Testis (tissue), 2 donors: ENCODE data around the gene PDE4C.

Source experiments
- POLR2A ChIP-seq: fragments of 450-650 bp; IDR thresholded peaks from one replicate; pipeline ENCODE4 v1.6.1; 2017; ENCODE audit warnings: antibody characterized with exemption, mild to moderate bottlenecking, moderate library complexity
- TF ChIP-seq, protein P1 (sequence below), 3 experiments: fragments of 450-650 bp in 2 of 3; fragments of 200-600 bp in 1 of 3; sonication (generic) in 1 of 3; IDR thresholded peaks; one replicate each; pipeline ENCODE4 v1.5.1; 2016 to 2019; ENCODE audit warnings: antibody characterized with exemption in 3 of 3, mild to moderate bottlenecking in 2 of 3, moderate library complexity in 1 of 3

DNA sequence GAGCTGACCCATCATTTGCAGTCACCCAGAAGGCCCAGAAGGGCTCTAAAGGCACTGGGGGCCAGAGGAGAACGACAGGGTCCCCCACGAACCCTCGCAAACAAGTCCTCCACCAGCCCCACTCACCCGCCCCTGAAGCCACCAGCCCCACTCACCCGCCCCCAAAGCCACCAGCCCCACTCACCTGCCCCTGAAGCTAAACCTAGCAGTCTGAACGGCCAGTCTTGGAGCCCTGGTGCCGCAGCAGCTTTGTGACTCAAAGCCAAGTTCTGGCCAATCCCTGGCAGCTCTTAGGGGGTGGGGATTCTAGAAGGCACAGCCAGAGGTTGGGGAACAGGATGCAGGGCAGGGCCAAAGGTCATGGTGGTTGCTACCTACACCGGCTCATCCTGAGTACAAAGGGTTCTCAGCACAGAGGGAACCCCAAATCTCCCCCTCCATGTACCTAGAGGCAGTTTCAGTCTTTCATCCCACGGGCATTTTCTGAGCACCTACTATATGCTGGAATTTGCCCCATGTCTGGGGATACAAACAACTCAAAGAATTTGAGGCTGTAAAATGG is 48.1 kb upstream of the PDE4C start, which contains the start of gene IQCN:
- TF ChIP-seq POLR2A = no peak
- TF ChIP-seq, protein P1, sequence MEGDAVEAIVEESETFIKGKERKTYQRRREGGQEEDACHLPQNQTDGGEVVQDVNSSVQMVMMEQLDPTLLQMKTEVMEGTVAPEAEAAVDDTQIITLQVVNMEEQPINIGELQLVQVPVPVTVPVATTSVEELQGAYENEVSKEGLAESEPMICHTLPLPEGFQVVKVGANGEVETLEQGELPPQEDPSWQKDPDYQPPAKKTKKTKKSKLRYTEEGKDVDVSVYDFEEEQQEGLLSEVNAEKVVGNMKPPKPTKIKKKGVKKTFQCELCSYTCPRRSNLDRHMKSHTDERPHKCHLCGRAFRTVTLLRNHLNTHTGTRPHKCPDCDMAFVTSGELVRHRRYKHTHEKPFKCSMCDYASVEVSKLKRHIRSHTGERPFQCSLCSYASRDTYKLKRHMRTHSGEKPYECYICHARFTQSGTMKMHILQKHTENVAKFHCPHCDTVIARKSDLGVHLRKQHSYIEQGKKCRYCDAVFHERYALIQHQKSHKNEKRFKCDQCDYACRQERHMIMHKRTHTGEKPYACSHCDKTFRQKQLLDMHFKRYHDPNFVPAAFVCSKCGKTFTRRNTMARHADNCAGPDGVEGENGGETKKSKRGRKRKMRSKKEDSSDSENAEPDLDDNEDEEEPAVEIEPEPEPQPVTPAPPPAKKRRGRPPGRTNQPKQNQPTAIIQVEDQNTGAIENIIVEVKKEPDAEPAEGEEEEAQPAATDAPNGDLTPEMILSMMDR (IDR thresholded peaks at IDR 0.05) = no peak
